Measurements from ENCODE around the gene E4F1.

The E4F1 gene

GRCh38 chr16:2277466-2278271 lies 54.3 kb downstream of the E4F1 start:
- no peak for DNase-seq

GRCh38 chr16:2278272-2278608 lies 54.8 kb downstream of the E4F1 start:
- DNase-seq, result no peak

- no peak for DNase-seq
Measured at GRCh38 chr16:2278956-2279800, 55.8 kb downstream of the E4F1 start.

GRCh38 chr16:2280461-2280860 lies 57.1 kb downstream of the E4F1 start:
- DNase-seq, result no peak

GRCh38 chr16:2280981-2281542 lies 57.7 kb downstream of the E4F1 start:
- DNase-seq, result no peak

GRCh38 chr16:2282262-2282661 lies 58.9 kb downstream of the E4F1 start:
- DNase-seq, result no peak

- DNase-seq, result no peak
Measured at GRCh38 chr16:2282866-2283555, 59.6 kb downstream of the E4F1 start.

GRCh38 chr16:2284001-2284770 lies 60.8 kb downstream of the E4F1 start:
- DNase-seq, result no peak

- DNase-seq, result no peak
Measured at GRCh38 chr16:2284797-2285576, 61.6 kb downstream of the E4F1 start.
